Stimulated activated CD4-positive, alpha-beta T cell treated with anti-CD3 and anti-CD28 coated beads, Interleukin-12 subunit alpha, Interleukin-12 subunit beta, amount 100 ng/mL, for 4 hours (primary cell): ENCODE data around the gene ENKUR.
A peak's percentile ranks its signal among the peaks of the same experiment; 100 is the strongest.
"Not testable (repeated sequence)": the region's sequence is repeated elsewhere in the genome, so short reads cannot be mapped to it uniquely, and the experiment has no call there.

Experiments
- DNase-seq: peaks from one replicate; pipeline ENCODE4 v3.0.0-alpha.2; 2020

ENKUR gene

GRCh38 chr10:25018703-25019102 is 2.7 kb upstream of the ENKUR start:
- DNase-seq, result no peak

- no peak for DNase-seq
Measured at GRCh38 chr10:25017661-25018060, 1.7 kb upstream of the ENKUR start.

- DNase-seq, result peak; percentile 15
Measured at GRCh38 chr10:25017154-25017590, 1.2 kb upstream of the ENKUR start.

- peak; percentile 95 for DNase-seq
Measured at GRCh38 chr10:25016376-25017153, 607 bp upstream of the ENKUR start, which contains the start of gene THNSL1. Gene THNSL1, plus strand, starts transcription at chr10:25016612. Its CDS starts 6,612 bp downstream, at chr10:25023224.

GRCh38 chr10:25014579-25014978 is 1.4 kb downstream of the ENKUR start:
- DNase-seq, result no peak

- not testable (repeated sequence) for DNase-seq
Measured at GRCh38 chr10:25011591-25011990, 4.4 kb downstream of the ENKUR start.

GRCh38 chr10:24998044-24998443 is 17.9 kb downstream of the ENKUR start:
- no peak for DNase-seq

- DNase-seq, result no peak
Measured at GRCh38 chr10:24995072-24995471, 20.9 kb downstream of the ENKUR start.

GRCh38 chr10:24993237-24993958 is 22.6 kb downstream of the ENKUR start:
- no peak for DNase-seq

GRCh38 chr10:24992512-24993133 is 23.3 kb downstream of the ENKUR start:
- no peak for DNase-seq

GRCh38 chr10:24991298-24991697 is 24.7 kb downstream of the ENKUR start:
- no peak for DNase-seq

- no peak for DNase-seq
Measured at GRCh38 chr10:24989867-24990266, 26.1 kb downstream of the ENKUR start.

- DNase-seq, result no peak
Measured at GRCh38 chr10:24988831-24989640, 26.9 kb downstream of the ENKUR start.

GRCh38 chr10:24984906-24985305 is 31.1 kb downstream of the ENKUR start:
- DNase-seq, result no peak

- DNase-seq, result no peak
Measured at GRCh38 chr10:24983946-24984345, 32.0 kb downstream of the ENKUR start.

GRCh38 chr10:24983130-24983529 is 32.8 kb downstream of the ENKUR start:
- no peak for DNase-seq

GRCh38 chr10:24982319-24983112 is 33.4 kb downstream of the ENKUR start:
- DNase-seq, result no peak

- DNase-seq, result no peak
Measured at GRCh38 chr10:24981161-24981710, 34.7 kb downstream of the ENKUR start.

- no peak for DNase-seq
Measured at GRCh38 chr10:24979685-24980084, 36.3 kb downstream of the ENKUR start.

- DNase-seq, result no peak
Measured at GRCh38 chr10:24974976-24975375, 41.0 kb downstream of the ENKUR start.

GRCh38 chr10:24973163-24973562 is 42.8 kb downstream of the ENKUR start:
- no peak for DNase-seq

- no peak for DNase-seq
Measured at GRCh38 chr10:24971374-24971773, 44.6 kb downstream of the ENKUR start.
